Activated effector memory CD4-positive, alpha-beta T cell treated with anti-CD3 and anti-CD28 coated beads, Interleukin-2, amount 50 U/mL, for 16 hours (primary cell): Measurements from ENCODE around the gene KRTAP10-10.
"Not testable (repeated sequence)": the region's sequence is repeated elsewhere in the genome, so short reads cannot be mapped to it uniquely, and the experiment has no call there.

Source experiments
- DNase-seq: peaks from one replicate; pipeline ENCODE4 v3.0.0-alpha.2; 2020

The KRTAP10-10 gene

DNA sequence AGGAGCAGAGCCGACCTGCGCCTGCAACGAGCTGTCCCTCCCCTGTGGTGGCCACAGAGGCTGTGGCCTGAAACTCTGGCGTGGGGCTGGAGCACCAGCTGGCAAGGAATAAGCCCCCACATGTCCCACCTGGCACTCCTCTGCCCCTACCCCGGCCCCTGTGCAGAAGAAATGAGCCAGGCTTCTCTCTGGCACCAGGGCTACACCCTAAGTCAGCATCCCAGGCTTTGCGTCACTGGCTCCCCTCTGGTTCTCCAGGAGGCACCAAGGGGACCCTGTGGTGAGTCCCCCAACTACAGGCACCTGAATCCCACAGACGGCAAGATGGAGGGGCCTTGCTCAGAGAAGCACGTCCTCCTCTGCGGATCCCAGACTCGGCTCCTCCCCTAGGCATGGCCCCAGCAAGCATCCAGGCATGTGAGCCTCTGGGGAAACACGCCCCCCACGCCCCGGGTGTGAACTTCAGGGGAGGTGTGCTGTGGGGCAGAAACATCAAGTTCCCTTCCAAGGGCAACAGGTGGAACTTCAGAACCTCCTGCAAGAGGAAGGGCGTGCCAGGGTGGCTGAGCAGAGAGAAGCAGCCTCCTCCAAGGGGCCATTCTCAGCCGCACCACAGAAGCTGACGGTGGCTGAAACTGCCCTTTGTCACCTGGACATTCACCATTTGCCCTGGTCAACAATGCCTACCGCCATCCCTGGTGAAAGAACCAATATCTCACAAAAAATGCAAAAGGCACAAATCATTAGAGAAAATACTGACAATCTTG, 33.9 kb upstream of the KRTAP10-10 start:
- DNase-seq: peak; percentile 39

GRCh38 chr21:44603911-44604310, 33.2 kb upstream of the KRTAP10-10 start:
- DNase-seq: peak; percentile 55

DNA sequence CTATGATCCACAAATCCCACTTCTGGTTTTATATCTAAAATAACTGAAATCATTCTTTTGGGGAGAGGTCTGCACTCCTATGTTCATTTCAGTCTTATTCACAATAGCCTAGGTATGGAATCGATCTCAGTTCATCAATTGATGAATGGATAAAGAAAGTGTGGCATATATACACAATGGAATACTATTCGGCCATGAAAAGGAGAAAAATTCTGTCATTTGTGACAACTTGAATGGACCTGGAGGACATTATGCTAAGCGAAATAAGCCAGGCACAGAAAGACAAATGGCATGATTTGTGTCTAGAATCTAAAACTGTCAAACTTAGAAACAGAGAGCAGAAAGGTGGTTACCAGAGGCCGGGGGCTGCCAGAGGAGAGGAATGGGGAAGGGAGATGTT, 30.7 kb upstream of the KRTAP10-10 start:
- no peak for DNase-seq

DNA sequence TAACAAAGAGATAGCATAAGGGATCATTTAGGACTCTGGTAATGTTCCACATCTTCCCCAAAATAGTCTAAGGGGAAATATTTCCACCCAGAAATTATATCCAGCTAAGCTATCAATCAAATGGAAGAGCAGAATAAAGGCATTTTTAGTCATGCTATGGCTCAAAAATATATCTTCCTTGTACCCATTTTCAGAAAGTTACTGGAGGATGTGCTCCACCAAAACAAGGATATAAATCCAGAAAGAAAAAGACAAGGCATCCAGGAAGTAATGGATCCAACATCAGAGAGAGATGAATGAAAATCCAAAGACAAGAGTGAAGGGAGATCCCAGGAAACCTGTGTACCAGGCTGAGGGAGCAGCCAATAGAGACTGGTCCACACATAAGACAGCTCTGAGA, 28.0 kb upstream of the KRTAP10-10 start:
- no peak for DNase-seq

- DNase-seq: not testable (repeated sequence)
These were observed 26.9 kb upstream of the KRTAP10-10 start for GRCh38 chr21:44610157-44610843.

DNA sequence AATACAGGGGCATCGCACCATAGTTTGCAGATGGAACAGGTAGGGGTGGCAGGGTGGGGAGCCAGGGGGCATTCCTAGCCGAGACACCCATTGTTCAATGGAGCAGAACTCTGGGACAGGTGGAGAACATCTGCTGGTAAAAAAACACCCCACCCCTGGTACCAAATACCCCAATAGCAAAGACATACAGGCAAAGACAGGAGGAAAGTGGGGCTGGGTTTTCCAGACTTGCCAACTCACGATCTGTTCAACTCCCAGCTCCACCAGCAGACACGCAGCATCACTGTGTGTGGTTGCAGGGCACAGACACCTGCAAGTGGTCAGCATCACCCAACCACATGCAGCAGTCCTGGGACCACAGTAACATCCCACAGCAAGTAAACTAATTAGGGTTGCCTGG, 25.6 kb upstream of the KRTAP10-10 start:
- no peak for DNase-seq

DNA sequence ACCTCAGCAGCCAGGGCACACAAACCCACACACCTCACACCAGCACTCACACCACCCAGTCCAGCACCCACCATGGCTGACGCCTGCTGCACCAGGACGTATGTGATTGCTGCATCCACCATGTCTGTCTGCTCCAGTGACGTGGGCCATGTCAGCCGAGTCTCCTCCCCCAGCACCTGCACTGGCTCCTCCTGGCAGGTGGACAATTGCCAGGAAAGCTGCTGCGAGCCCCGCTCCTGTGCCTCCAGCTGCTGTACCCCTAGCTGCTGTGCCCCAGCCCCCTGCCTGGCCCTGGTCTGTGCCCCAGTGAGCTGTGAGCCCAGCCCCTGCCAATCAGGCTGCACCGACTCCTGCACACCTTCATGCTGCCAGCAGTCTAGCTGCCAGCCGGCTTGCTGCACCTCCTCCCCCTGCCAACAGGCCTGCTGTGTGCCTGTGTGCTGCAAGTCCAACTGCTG, 25.1 kb upstream of the KRTAP10-10 start, which contains the start of gene KRTAP10-8:
KRTAP10-8 (plus strand) TSS at position 51 of the 458 bp plus-strand sequence; CDS start at position 73, 22 bp downstream.
- no peak for DNase-seq

DNA sequence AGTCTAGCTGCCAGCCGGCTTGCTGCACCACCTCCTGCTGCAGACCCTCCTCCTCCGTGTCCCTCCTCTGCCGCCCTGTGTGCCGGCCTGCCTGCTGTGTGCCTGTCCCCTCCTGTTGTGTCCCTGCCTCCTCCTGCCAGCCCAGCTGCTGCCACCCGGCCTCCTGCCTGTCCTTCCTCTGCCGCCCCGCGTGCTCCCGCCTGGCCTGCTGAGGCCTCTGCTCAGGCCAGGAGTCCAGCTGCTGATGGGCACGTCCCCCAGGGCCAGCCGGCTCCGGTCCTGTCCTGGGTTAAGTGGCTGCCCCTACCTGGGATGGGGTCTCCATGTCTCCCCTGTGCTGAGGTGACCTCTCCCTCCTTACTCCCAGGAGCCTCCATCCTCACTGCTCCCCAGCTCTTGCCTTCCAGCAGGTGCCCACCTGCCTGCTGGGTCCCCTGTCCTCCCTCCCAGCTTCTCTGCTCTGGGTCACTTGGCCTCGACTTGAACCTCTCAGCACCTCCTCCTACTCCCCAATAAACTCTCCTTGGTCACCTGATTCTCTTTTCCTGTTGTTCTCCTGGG, 24.4 kb upstream of the KRTAP10-10 start:
- DNase-seq: no peak

DNA sequence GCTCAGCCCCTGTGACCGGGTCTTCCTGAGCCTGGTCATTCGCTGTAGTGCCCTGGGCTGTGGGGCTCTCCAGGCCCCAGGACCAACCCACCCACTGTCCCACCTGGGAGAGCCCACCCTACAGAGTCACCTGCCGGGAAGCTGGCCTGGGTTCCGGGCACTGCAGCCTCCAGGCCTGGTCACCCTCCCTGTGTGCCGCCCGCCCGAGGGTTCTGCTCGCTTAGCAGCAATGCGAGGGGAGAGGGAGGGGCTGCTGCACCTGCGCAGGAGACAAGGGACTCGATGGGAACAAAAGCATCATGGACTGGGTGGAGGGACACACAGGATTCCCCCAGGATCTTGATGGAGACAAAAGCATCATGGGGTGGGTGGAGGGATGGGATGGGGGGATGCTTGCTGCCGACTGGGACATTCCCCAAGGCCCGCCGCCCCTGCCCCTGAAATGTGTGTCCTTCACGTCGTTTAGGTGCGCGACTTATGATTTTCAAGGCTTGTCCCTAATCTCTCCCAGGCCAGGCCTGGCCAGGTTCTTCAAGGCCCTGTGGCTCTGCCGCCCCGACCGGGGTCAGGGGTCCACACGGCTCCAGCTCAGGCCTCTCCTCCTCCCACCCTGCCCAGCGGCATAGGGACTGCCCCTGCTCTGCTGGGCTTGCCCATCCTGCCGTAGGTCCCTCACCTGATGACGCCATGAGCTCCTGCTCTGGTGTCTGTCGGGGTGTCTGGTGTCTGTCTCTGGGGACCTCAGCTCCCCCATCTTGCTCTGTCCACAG, 23.6 kb upstream of the KRTAP10-10 start:
- DNase-seq: no peak

GRCh38 chr21:44614161-44614631, 23.0 kb upstream of the KRTAP10-10 start:
- no peak for DNase-seq

DNA sequence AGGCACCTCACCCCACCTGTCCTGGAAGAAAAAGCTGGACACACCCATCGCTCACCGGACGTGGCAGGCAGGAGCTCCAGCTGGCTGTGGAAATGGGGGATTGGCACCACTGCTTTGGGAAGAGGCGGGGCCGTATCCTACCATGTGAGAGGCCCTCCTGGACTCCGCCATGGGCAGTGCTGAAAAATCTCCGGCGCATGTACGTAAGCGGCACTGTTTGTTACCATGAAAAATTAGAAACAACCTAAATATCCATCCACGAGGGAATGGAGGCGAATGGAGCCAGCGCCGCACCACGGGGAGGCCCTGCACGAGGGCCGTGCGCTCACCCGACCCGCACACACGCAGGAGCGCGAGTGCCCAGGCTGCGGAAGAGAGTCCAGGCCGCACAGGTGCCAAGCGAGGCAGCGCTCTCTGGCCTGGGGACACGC, 22.2 kb upstream of the KRTAP10-10 start:
- DNase-seq: no peak

GRCh38 chr21:44615466-44615865, 21.7 kb upstream of the KRTAP10-10 start:
- no peak for DNase-seq

- no peak for DNase-seq
These were observed 21.1 kb upstream of the KRTAP10-10 start for GRCh38 chr21:44615911-44616590.

GRCh38 chr21:44616591-44616926, 20.6 kb upstream of the KRTAP10-10 start:
- DNase-seq: no peak

GRCh38 chr21:44617071-44617501, 20.1 kb upstream of the KRTAP10-10 start:
- DNase-seq: no peak

DNA sequence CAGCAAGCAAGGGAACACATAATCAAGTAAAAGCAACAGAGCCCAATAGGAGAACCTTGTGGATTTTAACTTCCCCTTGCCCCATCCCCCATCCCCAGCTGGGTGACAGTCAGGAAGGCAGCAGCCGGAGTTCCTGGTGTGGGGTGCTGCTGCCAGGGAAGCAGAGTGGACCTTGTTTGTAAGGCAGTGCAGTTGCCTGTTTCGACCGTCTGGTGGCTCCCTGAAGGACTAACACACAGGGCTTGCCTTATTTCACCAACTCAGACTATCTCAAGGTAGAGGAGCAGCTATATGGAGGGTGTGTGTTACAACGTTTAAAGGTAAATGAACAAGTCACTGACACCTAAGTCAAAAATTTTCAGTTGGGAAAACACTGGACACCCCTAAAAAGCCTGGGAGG, 18.7 kb upstream of the KRTAP10-10 start:
- no peak for DNase-seq

DNA sequence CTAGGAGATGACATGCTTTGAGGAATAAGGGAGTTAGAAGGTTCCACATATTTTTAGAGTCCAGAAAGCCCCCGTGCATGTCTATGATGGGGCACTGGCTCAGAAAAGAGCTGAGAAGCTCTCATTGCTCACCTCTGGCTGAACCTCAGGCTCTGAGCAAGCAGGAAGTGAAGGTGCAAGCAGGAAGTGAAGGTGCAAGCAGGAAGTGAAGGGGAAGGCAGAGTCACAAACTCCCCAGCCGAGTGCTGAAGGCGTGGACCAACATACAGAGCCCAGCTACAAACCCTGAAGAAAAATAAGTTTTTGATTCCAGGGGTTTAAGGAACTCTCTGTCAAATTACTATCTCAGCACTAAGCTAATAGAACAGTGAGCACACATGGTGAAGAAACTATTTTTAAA, 18.2 kb upstream of the KRTAP10-10 start:
- peak; percentile 86 for DNase-seq

GRCh38 chr21:44619886-44620285, 17.3 kb upstream of the KRTAP10-10 start:
- DNase-seq: no peak

- DNase-seq: no peak
These were observed 13.6 kb upstream of the KRTAP10-10 start for GRCh38 chr21:44623575-44623974.

GRCh38 chr21:44625756-44626155, 11.4 kb upstream of the KRTAP10-10 start:
- no peak for DNase-seq

DNA sequence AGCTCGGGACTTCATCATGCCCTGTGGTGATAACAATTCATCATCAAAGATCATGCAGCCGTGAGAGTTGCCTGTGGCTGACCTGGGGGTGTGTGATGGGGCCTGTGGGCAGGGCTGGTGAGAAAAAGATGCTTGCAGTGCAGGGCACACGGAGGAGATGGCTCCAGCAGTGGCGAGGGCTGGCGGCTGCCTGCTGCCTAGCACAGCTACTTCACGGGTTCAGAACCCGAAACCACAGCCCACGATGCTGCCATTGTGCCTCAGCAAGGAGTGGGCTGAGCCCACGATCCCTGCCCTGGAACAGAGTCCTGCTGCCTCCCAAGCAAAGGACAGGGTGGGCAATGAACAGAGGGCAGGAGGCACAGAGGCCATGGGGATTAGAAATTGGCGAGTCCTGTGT, 10.9 kb upstream of the KRTAP10-10 start:
- no peak for DNase-seq

DNA sequence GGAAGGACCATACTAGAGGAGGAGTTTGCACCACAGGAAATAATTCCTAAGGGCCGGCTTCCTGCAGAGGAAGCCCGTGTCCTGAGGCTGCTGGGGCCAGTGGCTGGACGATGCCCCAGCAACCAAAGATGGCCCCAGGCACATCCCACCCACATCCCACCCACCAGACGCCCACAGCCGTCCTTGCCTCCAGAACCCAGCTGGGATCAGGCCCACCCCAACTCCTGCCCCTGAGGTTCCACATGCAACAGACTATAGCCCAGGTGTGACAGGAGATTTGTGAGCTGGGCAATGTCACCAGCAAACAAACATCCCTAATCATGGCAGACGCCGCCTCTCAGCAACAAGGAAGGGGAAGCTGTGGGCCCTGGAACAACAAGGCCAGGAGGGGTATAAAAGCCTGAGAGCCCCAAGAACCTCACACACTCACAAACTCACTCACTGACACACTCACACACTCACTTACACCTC, 10.4 kb upstream of the KRTAP10-10 start, which contains the start of gene KRTAP10-9:
KRTAP10-9 (plus strand) TSS at position 421 of the 471 bp plus-strand sequence. CDS start 79 bp downstream, outside the sequence.
- no peak for DNase-seq
